SK-N-SH (cell line): ENCODE data around the gene FAM114A1. TPM values are rescaled to one million over a fixed set of nuclear protein-coding genes. Genes with fewer than 3 reads are reported as not detected.

Experiments
- CTCF ChIA-PET: fragments of 300-600, 350-600 bp; formaldehyde crosslinking; extraction: SDS; loops from one replicate; lab custom pipeline; 2021; lab: Yijun Ruan, JAX
- POLR2A ChIA-PET: fragments of 350-600 bp; sonication (Branson Sonifier 250); formaldehyde crosslinking; extraction: SDS; loops from one replicate; lab custom pipeline; 2020; ENCODE audit warnings: antibody characterized with exemption, inconsistent platforms; lab: Yijun Ruan, JAX
- DNase-seq: peaks from one replicate; pipeline ENCODE4 v3.0.0; 2012
- H2AFZ ChIP-seq: fragments of 200-600 bp; sonication (generic); 2 replicates; pipeline ENCODE4 v1.8.1; 2016; ENCODE audit warnings: antibody characterized with exemption, mild to moderate bottlenecking, low read depth
- H3F3A ChIP-seq: fragments of 200-600 bp; sonication (generic); replicated peaks from 2 replicates; pipeline ENCODE3; 2016; ENCODE audit warnings: antibody characterized with exemption, mild to moderate bottlenecking; ENCODE audit not compliant: insufficient read depth
- H3K27ac ChIP-seq, 2 experiments: fragments of 200-500 bp in 1 of 2; fragments of 200-600 bp in 1 of 2; sonication (Bioruptor generic) in 1 of 2; sonication (generic), shearing (Covaris generic) in 1 of 2; 2 replicates each; pipeline versions ENCODE4 v1.5.1 to v1.6.1; 2014 to 2016; ENCODE audit warnings: low read depth in 2 of 2, inconsistent platforms in 1 of 2, low read length in 1 of 2, mild to moderate bottlenecking in 1 of 2, mixed read lengths in 1 of 2
- H3K27me3 ChIP-seq: fragments of 200-600 bp; sonication (generic), shearing (Covaris generic); 2 replicates; pipeline ENCODE4 v1.6.1; 2016; ENCODE audit warnings: mixed run types; ENCODE audit not compliant: insufficient read depth
- H3K36me3 ChIP-seq, 2 experiments: fragments of 200-500 bp in 1 of 2; fragments of 200-600 bp in 1 of 2; sonication (Bioruptor generic) in 1 of 2; sonication (generic) in 1 of 2; replicated peaks in 1 of 2; 2 replicates each; pipeline versions ENCODE3 to v1.5.1; 2014 to 2016; ENCODE audit warnings: low read length in 1 of 2, mild to moderate bottlenecking in 1 of 2; ENCODE audit not compliant: insufficient read depth in 2 of 2, control insufficient read depth in 1 of 2
- H3K4me1 ChIP-seq, 2 experiments: fragments of 200-500 bp in 1 of 2; fragments of 200-600 bp in 1 of 2; sonication (Bioruptor generic) in 1 of 2; sonication (generic), shearing (Covaris generic) in 1 of 2; 2 replicates each; pipeline versions ENCODE4 v1.5.1 to v1.6.1; 2014 to 2016; ENCODE audit warnings: low read depth in 1 of 2, low read length in 1 of 2, mixed run types in 1 of 2; ENCODE audit not compliant: insufficient read depth in 2 of 2, control insufficient read depth in 1 of 2
- H3K4me2 ChIP-seq: fragments of 200-600 bp; sonication (generic), shearing (Covaris generic); 2 replicates; pipeline ENCODE4 v1.6.1; 2017; ENCODE audit warnings: mixed run types
- H3K4me3 ChIP-seq, 2 experiments: fragments of 200-500 bp in 1 of 2; fragments of 200-600 bp in 1 of 2; sonication (Bioruptor generic) in 1 of 2; sonication (generic), shearing (Covaris generic) in 1 of 2; 2 replicates each; pipeline versions ENCODE4 v1.5.1 to v1.8.1; 2014 to 2016; ENCODE audit warnings: low read depth in 2 of 2, inconsistent platforms in 1 of 2, low read length in 1 of 2, mild to moderate bottlenecking in 1 of 2, mixed read lengths in 1 of 2, moderate library complexity in 1 of 2
- H3K79me2 ChIP-seq: fragments of 200-600 bp; sonication (generic); 2 replicates; pipeline ENCODE4 v1.8.1; 2017; ENCODE audit warnings: mild to moderate bottlenecking; ENCODE audit not compliant: insufficient read depth
- H3K9ac ChIP-seq: fragments of 200-600 bp; sonication (generic); 2 replicates; pipeline ENCODE4 v1.6.1; 2017; ENCODE audit warnings: mixed run types
- H3K9me2 ChIP-seq: fragments of 200-600 bp; sonication (generic); 2 replicates; pipeline ENCODE4 v1.6.1; 2017; ENCODE audit warnings: mixed run types
- H3K9me3 ChIP-seq: fragments of 200-600 bp; sonication (generic); 2 replicates; pipeline ENCODE4 v1.6.1; 2017; ENCODE audit warnings: mixed run types, mild to moderate bottlenecking, moderate library complexity
- H4K20me1 ChIP-seq: fragments of 200-600 bp; sonication (generic); 2 replicates; pipeline ENCODE4 v1.6.1; 2017; ENCODE audit warnings: mild to moderate bottlenecking, mixed run types; ENCODE audit not compliant: insufficient read depth
- ELF1 ChIP-seq: IDR thresholded peaks from 2 replicates; pipeline ENCODE4 v1.4.0; 2012
- GABPA ChIP-seq: IDR thresholded peaks from 2 replicates; pipeline ENCODE4 v1.4.0; 2012; ENCODE audit warnings: low read depth, mild to moderate bottlenecking
- MXI1 ChIP-seq: IDR thresholded peaks from 2 replicates; pipeline ENCODE4 v1.6.1; 2012; ENCODE audit warnings: mild to moderate bottlenecking, low read depth, low read length, improper control_type of control experiment
- RAD21 ChIP-seq: IDR thresholded peaks from 2 replicates; pipeline ENCODE4 v1.6.1; 2012; ENCODE audit warnings: mild to moderate bottlenecking, low read length
- REST ChIP-seq: IDR thresholded peaks from 2 replicates; pipeline ENCODE4 v1.6.1; 2012; ENCODE audit warnings: mild to moderate bottlenecking, low read depth, low read length, moderate library complexity
- RFX5 ChIP-seq: IDR thresholded peaks from 2 replicates; pipeline ENCODE4 v1.6.1; 2012; ENCODE audit warnings: mild to moderate bottlenecking, improper control_type of control experiment, low read length
- SMC3 ChIP-seq: IDR thresholded peaks from 2 replicates; pipeline ENCODE4 v1.6.1; 2012; ENCODE audit warnings: low read depth, low read length, improper control_type of control experiment
- WGBS: methylation state at CpG from one replicate; pipeline ENCODE4 v1.1.6; 2017; ENCODE audit warnings: low lambda C conversion rate; 5-methylcytosine and 5-hydroxymethylcytosine counted together
- polyA plus RNA-seq, 3 experiments: library from polyadenylated mRNA; depleted of rRNA; stranded (reverse); fragments of >200 nt; gene quantifications; 2 replicates each; pipeline ENCODE4 v1.2.3, GENCODE V29; 2012
- TF ChIP-seq, protein P1 (sequence below): fragments of 200-600 bp; sonication (generic); IDR thresholded peaks from 2 replicates; pipeline ENCODE4 v1.6.1; 2017; ENCODE audit warnings: antibody characterized with exemption, mild to moderate bottlenecking, moderate library complexity

Gene FAM114A1
- polyA plus RNA-seq, 1 of the 3 experiments (the other 2 are of a cell fraction), result 54.2 TPM

GRCh38 chr4:38856524-38857337, 10.9 kb upstream of the FAM114A1 start, which contains the start of gene TLR6:
Gene TLR6, minus strand, starts transcription at chr4:38856817. Its CDS starts 27,344 bp downstream, at chr4:38829473.
- CTCF ChIA-PET, result interaction anchor here (0.7 to 1.6 kb wide), 13 partner anchors 10 to 788 kb away, joined by 3 to 15 read pairs (median 3); partner anchors contain the start of gene FAM114A1
- DNase-seq, result peak; percentile 51
- Histone ChIP-seq H3F3A (peaks cover 19% of the 10 kb centered on the region), H3K9me3 (peaks cover 11% of the 10 kb centered on the region), H3K9me2 (no peaks in the 10 kb centered on the region), H4K20me1 (no peaks in the 10 kb centered on the region), H3K9ac (peak within 1 kb of the TSS; percentile 44), H3K27ac (peak within 1 kb of the TSS; percentile 43 to 93; a peak in 3 of 4 replicates), H3K27me3 (no peaks in the 10 kb centered on the region), H2AFZ (peak within 1 kb of the TSS; percentile 64; the same call in 1 of the 2 replicates), H3K4me3 (peak within 1 kb of the TSS in 1 of 2 experiments; percentile 39; a peak in 3 of 4 replicates), H3K79me2 (no peaks in the 10 kb centered on the region), H3K4me1 (peaks cover 0 to 14% of the 10 kb centered on the region in 2 experiments), H3K36me3 (peaks cover 0 to 7% of the 10 kb centered on the region in 2 experiments), H3K4me2 (peak within 1 kb of the TSS; percentile 65)
- WGBS, result 39% methylated on average over 8 of the region's 8 CpGs
- TF ChIP-seq RFX5 (no peak), ELF1 (no peak), REST (no peak), RAD21 (peak; percentile 51), GABPA (no peak), SMC3 (peak; percentile 22; the same call in 1 of the 2 replicates), MXI1 (no peak)
- TF ChIP-seq, protein P1, sequence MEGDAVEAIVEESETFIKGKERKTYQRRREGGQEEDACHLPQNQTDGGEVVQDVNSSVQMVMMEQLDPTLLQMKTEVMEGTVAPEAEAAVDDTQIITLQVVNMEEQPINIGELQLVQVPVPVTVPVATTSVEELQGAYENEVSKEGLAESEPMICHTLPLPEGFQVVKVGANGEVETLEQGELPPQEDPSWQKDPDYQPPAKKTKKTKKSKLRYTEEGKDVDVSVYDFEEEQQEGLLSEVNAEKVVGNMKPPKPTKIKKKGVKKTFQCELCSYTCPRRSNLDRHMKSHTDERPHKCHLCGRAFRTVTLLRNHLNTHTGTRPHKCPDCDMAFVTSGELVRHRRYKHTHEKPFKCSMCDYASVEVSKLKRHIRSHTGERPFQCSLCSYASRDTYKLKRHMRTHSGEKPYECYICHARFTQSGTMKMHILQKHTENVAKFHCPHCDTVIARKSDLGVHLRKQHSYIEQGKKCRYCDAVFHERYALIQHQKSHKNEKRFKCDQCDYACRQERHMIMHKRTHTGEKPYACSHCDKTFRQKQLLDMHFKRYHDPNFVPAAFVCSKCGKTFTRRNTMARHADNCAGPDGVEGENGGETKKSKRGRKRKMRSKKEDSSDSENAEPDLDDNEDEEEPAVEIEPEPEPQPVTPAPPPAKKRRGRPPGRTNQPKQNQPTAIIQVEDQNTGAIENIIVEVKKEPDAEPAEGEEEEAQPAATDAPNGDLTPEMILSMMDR, result peak; percentile 70
- POLR2A ChIA-PET, result no interaction called here
